NB4 (cell line): ENCODE data around the gene SIX2.

ENCODE experiments used
- CTCF ChIP-seq: IDR thresholded peaks from one replicate; pipeline ENCODE4 v1.5.1; 2012; ENCODE audit warnings: low read depth, low read length
- MYC ChIP-seq: IDR thresholded peaks from 2 replicates; pipeline ENCODE4 v1.6.1; 2011; ENCODE audit warnings: low read depth, low read length
- POLR2A ChIP-seq: IDR thresholded peaks from 2 replicates; pipeline ENCODE4 v1.6.1; 2011; ENCODE audit warnings: mild to moderate bottlenecking; ENCODE audit not compliant: insufficient read length; ENCODE audit errors: extremely low read depth

DNA sequence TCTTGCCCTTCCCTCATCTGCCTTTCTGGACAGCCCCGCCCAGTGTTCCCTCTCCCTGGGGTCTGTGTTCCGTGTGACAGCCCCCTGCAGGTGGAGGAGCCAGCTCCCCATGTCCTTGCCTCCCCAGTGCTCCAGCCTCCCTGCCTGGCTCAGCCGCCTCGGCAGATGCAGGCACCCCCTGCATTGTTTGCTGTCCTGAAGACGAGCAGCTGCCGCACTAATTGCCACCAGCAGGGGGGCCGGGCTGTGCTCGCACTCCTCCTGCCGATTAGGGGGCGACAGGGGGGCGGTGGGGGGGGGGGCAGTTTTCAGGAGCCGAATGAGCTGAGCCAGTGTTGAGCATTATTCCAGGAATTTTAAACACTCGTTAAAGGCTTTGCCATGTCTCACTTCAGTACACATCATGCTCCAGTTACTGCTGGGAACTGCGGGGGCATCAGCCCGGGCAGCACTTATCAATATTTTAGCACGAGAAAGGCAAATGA is 44.5 kb downstream of the SIX2 start:
- TF ChIP-seq POLR2A (no peak), CTCF (peak; percentile 17), MYC (no peak)
